Measurements from ENCODE around the gene FARP1.

Gene FARP1

DNA sequence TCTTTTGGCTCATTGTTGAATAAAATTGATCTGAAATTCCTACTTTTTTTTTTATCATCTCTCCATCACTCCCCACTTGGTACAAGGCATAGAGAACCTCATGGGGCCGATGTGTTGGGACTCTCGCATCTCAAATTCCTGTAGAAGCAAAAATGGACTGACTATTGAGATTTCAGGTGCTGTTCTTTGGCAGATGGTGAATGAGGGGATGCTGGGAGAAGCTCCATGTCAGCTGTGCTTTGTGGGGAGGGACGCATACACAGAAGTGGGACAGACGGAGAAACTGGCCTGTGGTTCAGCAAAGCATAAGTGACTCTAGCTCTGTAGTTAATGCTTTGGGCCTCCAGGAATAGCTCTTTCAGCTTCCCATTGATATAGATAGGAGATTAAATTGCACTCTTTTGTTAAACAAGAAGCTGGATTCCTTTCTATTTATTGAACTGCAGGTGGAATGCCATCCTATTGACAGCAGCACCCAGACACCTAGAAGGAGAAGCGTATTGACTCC is 228.7 kb downstream of the FARP1 start:
- no peak for DNase-seq

DNA sequence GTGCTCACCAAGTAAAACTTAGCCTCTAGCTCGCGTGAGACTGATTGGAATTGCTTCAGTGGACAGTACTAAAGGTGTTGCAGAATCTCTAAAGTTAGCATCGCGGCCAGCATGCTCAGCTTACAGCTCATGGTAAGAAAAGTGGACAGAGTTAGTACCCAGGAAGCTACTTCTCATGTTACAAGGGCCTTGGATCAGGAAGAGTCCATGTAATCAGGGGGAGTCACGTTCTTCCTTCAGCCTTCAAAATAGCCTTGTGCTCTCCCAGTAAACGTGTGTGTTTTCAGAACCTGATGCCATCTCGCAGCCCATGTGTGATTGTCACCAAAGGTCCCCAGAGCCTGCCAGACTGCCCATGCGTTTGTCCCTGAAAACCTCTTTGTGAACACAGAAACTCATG is 230.0 kb downstream of the FARP1 start:
- no peak for DNase-seq

- no peak for DNase-seq
These were observed 231.9 kb downstream of the FARP1 start for GRCh38 chr13:98374750-98375149.

GRCh38 chr13:98377635-98378378 is 234.9 kb downstream of the FARP1 start:
- no peak for DNase-seq

DNA sequence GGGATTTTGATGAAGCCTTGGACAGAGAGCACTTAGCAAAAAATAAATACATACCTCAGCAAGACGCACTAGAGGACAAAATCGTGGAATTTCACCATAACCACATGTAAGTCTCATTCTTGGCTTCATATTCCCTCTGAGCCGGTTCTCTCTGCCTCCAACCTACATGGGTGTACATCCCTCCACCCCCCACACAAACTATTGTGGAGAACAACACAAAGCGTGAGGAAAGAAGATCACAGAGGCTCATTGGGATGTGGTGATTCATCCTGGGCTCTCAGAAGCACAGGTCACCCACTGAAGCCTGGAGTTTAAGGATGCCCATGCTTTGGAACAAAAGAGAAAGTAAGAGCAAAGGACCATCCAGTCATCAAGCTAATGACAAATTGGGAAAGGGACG is 241.8 kb downstream of the FARP1 start:
- DNase-seq = no peak

GRCh38 chr13:98385606-98386005 is 242.7 kb downstream of the FARP1 start:
- no peak for DNase-seq

DNA sequence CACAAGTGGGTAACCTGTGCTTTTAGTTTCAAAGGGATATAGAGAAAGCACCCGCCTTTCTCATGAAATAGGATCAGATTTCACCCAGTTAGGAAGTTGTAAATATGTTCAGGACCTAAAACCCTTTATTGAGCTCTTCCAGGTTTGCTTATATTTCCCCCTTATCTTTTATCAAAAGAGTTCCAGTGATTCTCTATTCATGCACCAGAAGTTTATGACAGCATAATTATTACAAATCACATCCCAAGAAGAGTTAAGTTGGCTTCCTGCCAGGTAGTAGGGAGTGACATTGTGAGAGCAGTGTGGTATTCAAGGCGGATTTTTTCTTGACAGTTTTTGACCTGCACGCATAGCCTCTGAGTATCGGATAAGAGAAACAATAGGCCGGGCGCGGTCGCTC is 243.7 kb downstream of the FARP1 start:
- no peak for DNase-seq

- no peak for DNase-seq
These were observed 246.4 kb downstream of the FARP1 start for GRCh38 chr13:98389319-98389718.

- no peak for DNase-seq
These were observed 247.3 kb downstream of the FARP1 start for GRCh38 chr13:98390086-98390715.

GRCh38 chr13:98393873-98394272 is 251.0 kb downstream of the FARP1 start:
- no peak for DNase-seq

DNA sequence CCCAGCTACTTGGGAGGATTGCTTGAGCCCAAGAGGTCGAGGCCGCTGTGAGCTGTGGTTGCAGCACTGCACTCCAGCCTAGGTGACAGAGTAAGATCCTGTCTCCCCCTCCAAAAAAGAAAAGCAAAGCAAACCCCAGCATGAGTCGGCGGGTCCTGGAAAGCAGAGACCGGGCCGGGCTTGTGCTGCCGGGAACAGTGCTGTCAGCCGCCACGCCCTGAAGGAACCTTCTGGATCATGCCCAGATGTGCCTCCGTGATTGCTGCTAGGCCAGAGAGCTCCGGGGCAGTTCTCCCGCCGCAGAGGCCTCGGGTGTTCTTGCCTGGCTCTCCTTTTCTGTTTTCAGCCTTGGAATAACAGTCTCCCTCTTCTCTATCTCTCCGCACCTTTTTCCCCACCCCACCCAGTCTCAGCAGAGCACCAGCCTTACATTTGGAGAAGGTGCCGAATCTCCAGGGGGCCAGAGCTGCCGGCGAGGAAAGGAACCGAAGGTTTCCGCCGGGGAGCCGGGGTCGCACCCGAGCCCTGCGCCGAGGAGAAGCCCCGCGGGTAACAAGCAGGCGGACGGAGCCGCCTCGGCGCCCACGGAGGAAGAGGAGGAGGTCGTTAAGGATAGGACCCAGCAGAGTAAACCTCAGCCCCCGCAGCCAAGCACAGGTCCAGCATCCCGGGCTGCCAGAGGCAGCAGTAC is 252.1 kb downstream of the FARP1 start:
- no peak for DNase-seq

- no peak for DNase-seq
These were observed 253.3 kb downstream of the FARP1 start for GRCh38 chr13:98396071-98396710.

DNA sequence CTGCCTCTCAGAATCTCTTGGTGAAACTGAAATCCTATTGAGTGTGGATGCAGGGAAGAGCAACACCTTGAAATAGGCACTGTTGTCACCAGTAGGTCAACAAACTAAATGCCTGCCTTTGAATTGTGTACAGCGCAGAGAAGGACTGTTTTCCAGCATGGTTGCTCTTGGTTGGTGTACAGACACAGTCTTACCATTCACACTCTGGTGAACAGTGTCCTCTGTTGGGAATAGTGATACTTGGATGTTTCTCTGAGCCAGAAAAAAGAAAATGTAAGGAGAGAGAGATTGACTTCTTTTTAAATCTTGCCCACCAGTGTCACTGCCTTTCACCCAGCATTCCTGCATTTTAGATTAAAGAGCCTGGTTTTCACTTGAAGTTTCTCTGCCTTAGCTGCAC is 254.3 kb downstream of the FARP1 start:
- no peak for DNase-seq

DNA sequence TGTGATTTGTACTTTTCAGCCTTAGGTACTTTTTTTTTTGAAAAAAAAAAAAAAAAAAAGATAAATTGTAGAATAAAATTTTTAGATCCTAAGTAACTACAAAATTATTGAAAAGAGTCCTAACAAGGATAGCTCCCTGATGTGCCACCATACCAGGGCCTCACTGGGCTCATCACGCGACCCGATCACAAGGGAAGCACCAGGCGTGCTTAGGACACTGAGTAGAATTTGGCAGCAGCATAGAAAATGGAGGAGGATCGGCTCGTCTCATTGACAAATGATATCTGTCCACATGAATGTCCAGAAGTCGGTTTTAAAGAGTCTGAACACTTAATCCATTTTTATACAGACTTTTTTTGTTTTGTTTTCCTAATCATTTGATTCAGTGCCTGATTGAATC is 255.0 kb downstream of the FARP1 start:
- no peak for DNase-seq

- DNase-seq = no peak
These were observed 255.7 kb downstream of the FARP1 start for GRCh38 chr13:98398581-98398980.

- no peak for DNase-seq
These were observed 256.9 kb downstream of the FARP1 start for GRCh38 chr13:98399756-98400155.

DNA sequence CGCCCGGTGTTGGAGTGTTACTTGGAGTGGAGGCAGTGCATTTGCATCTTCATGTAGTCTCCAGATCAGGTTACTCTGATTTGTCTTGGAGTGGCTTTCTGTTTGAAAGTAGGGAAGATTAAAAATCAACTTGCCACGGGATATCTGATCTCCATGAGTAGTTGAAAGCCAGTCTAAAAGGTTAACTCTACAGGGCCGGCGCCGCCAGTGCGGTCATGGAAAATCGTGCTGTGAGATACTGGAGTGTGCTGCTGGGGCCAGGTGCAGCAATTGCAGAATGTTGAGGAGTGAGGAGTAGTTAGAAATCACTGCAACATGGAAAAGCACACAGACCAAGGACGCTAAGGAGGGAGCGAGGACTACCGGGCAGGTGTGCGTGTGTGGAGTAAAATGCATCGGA is 259.0 kb downstream of the FARP1 start:
- no peak for DNase-seq

DNA sequence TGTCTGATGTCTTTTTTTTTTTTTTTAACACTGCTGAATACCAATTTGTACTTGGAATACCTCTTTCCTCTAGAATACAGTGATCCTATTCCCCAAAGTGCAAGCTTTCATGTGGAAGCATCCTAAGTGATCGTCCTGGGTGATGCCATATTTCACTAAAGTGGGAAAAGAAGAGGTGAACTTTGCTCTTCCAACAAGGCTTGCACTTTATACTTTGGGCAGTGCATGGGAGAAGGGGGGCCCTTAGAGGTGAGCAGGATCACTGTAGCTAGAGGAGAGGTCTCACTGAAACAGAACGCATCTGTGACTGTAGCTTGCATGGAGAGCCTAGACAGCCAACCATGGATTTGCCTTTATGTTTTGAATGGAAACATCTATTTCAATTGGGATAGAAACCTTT is 260.2 kb downstream of the FARP1 start:
- DNase-seq = no peak

GRCh38 chr13:98405107-98405571 is 262.2 kb downstream of the FARP1 start:
- DNase-seq = no peak

DNA sequence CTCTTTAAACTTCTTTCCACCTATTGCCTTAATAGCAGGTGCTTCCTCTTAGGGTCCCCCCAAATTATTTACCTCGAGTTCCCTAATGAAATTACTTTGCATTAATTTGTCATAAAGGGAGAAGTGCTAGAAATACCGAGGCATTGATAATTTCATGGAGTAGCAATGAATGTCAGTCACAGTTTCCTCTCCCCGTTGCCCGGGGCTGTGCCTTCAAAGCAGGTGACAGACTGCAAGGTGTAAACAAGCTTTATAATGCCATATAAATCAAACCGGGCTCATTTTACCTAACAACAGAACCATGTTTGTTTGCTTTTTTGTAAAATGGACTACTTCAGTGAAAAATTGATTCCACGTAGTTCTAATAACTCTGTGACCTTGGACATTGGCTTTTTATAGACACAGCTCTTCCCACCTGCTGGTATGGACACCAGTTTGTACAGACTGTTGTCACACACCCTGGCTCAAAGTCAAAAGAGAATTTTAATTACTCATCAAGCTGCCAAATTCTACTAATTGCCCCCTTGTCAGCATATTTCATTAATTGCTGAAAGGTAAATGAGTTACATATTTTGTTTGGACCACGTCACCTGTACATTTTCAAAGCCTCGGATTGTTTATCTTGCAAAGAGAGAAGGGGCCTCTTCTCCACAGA is 262.9 kb downstream of the FARP1 start:
- no peak for DNase-seq

DNA sequence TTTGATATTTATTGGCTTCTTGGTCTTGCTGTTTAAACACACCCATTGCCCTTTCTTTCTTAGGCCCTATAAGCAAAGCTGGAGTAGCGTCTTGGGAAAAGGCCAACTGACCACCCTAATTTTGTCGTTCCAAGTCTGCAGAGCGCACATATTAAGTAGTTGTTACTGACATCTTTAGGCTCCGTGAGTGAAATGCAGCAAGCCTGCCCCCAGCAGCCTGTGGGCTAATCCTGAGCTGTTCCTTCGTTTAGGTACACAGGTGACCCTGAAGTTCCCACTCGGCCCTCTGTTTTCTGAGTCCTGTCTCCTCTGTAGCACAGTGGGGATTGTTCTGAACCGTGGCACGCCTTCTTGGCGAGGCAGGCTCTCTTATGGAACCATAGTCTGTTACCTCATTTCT is 263.5 kb downstream of the FARP1 start:
- no peak for DNase-seq

- no peak for DNase-seq
These were observed 264.1 kb downstream of the FARP1 start for GRCh38 chr13:98406971-98407370.

- no peak for DNase-seq
These were observed 264.7 kb downstream of the FARP1 start for GRCh38 chr13:98407575-98407974.

Measured in NCI-H226 (cell line).